Body of pancreas (tissue), 4 donors: ENCODE data around the gene TMEM183A. TPM values are rescaled to one million over a fixed set of nuclear protein-coding genes. Genes with fewer than 3 reads are reported as not detected.
A peak's percentile ranks its signal among the peaks of the same experiment; 100 is the strongest.

Source experiments
- ATAC-seq: fragments of 150-250 bp; one replicate; pipeline ENCODE4 v1.9.1; 2016
- DNase-seq, 4 donors: peaks; one replicate each; pipeline ENCODE4 v3.0.0-alpha.2; 2019
- H3K27ac ChIP-seq, 4 donors: fragments of 200-600 bp; sonication (generic); 1 replicate in 3 of 4; 2 replicates in 1 of 4; pipeline versions ENCODE4 v1.5.1 to v1.6.1; 2016 to 2019; ENCODE audit warnings: mild to moderate bottlenecking in 1 of 4, mixed read lengths in 1 of 4, moderate library complexity in 1 of 4
- H3K27me3 ChIP-seq, 2 donors: fragments of 200-600 bp; sonication (generic); one replicate each; pipeline ENCODE4 v1.6.0; 2016; ENCODE audit warnings: mild to moderate bottlenecking in 1 of 2
- H3K36me3 ChIP-seq, 2 donors: fragments of 200-600 bp; sonication (generic); replicated peaks in 1 of 2; 2 replicates each; pipeline ENCODE4 v1.5.1; 2016; ENCODE audit warnings: low read depth in 2 of 2; ENCODE audit not compliant: insufficient read depth in 1 of 2
- H3K4me1 ChIP-seq: fragments of 200-600 bp; sonication (generic); one replicate; pipeline ENCODE4 v1.6.0; 2016
- H3K4me3 ChIP-seq, 2 donors: fragments of 200-600 bp; sonication (generic); 1 replicate in 1 of 2; 2 replicates in 1 of 2; pipeline ENCODE4 v1.5.1; 2016 to 2019
- H3K9me3 ChIP-seq, 3 donors: fragments of 200-600 bp; sonication (generic); 1 replicate in 2 of 3; 2 replicates in 1 of 3; pipeline ENCODE4 v1.5.1; 2016
- POLR2A ChIP-seq, 3 donors: fragments of 450-650 bp; IDR thresholded peaks; one replicate each; pipeline ENCODE4 v1.6.1; 2016; ENCODE audit warnings: antibody characterized with exemption in 3 of 3, mild to moderate bottlenecking in 2 of 3
- WGBS, 2 donors: methylation state at CpG; one replicate each; pipeline ENCODE4 v1.1.5; 2017; 5-methylcytosine and 5-hydroxymethylcytosine counted together
- intact Hi-C: fragments of 100-400 bp; cut with DNase I; formaldehyde crosslinking; loops from one replicate; pipeline ENCODE4 v1.15.1; 2023
- total RNA-seq, 2 donors: library from RNA; depleted of rRNA; stranded (reverse); fragments of >200 nt; gene quantifications; one replicate each; pipeline ENCODE4 v1.1.0, GENCODE V29; 2016
- TF ChIP-seq, protein P1 (sequence below), 7 experiments: fragments of 450-650 bp in 4 of 7; fragments of 200-600 bp in 3 of 7; sonication (generic) in 3 of 7; IDR thresholded peaks; one replicate each; pipeline ENCODE4 v1.5.1; 2016 to 2019; ENCODE audit warnings: antibody characterized with exemption in 7 of 7

The TMEM183A gene
- total RNA-seq, 2 donors from 2014 or later: 47.7 to 86.7 TPM

DNA sequence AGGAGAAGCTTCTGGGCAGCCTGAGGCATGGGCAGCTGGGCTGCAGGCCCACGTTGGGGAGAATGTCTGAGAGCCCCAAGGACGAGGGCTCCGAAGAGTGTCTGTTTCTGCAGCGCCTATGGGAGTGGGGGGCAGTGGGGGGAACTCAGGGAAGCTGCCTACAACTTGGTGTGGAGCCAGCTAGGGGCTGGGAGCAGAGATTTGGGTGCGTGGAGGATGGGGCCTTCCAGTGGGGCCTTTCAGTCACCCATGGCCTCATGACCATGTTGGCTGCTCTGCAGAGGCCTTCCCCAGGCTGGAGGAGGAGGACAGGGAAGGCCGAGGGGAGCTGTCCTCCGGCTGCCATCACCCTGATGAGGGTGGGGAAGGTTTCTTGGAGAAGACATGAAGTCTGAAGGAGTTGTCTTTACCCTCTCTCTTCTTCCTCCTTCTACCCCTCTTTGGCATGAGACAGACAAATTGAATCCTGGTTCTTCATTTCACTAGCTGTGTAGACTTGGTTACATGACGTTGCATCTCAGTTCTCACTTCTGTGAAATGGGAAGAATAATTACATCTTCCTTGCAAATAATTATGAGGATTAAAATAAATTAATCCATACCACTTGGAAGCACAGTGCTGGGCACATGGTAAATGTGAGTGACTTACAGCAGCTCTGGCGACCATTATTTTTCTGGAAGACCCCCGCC, 27.4 kb downstream of the TMEM183A start:
- intact Hi-C loops: no loop called here
- peak in 1 of 4 donors; percentile 1 for DNase-seq
- H3K36me3 ChIP-seq: no peaks in the 10 kb centered on the region
- no peak overlapping the region for H3K27ac ChIP-seq
- H3K4me3 ChIP-seq: no peak overlapping the region
- no peak for TF ChIP-seq POLR2A (IDR thresholded peaks at IDR 0.05)
- TF ChIP-seq, protein P1, sequence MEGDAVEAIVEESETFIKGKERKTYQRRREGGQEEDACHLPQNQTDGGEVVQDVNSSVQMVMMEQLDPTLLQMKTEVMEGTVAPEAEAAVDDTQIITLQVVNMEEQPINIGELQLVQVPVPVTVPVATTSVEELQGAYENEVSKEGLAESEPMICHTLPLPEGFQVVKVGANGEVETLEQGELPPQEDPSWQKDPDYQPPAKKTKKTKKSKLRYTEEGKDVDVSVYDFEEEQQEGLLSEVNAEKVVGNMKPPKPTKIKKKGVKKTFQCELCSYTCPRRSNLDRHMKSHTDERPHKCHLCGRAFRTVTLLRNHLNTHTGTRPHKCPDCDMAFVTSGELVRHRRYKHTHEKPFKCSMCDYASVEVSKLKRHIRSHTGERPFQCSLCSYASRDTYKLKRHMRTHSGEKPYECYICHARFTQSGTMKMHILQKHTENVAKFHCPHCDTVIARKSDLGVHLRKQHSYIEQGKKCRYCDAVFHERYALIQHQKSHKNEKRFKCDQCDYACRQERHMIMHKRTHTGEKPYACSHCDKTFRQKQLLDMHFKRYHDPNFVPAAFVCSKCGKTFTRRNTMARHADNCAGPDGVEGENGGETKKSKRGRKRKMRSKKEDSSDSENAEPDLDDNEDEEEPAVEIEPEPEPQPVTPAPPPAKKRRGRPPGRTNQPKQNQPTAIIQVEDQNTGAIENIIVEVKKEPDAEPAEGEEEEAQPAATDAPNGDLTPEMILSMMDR (IDR thresholded peaks at IDR 0.05): no peak
- H3K27me3 ChIP-seq: no peaks in the 10 kb centered on the region
- H3K4me1 ChIP-seq: no peaks in the 10 kb centered on the region
- WGBS, 2 donors: 55 to 70% methylated on average over 8 to 10 of the region's 10 CpGs
- no peak for ATAC-seq
- H3K9me3 ChIP-seq: no peaks in the 10 kb centered on the region

DNA sequence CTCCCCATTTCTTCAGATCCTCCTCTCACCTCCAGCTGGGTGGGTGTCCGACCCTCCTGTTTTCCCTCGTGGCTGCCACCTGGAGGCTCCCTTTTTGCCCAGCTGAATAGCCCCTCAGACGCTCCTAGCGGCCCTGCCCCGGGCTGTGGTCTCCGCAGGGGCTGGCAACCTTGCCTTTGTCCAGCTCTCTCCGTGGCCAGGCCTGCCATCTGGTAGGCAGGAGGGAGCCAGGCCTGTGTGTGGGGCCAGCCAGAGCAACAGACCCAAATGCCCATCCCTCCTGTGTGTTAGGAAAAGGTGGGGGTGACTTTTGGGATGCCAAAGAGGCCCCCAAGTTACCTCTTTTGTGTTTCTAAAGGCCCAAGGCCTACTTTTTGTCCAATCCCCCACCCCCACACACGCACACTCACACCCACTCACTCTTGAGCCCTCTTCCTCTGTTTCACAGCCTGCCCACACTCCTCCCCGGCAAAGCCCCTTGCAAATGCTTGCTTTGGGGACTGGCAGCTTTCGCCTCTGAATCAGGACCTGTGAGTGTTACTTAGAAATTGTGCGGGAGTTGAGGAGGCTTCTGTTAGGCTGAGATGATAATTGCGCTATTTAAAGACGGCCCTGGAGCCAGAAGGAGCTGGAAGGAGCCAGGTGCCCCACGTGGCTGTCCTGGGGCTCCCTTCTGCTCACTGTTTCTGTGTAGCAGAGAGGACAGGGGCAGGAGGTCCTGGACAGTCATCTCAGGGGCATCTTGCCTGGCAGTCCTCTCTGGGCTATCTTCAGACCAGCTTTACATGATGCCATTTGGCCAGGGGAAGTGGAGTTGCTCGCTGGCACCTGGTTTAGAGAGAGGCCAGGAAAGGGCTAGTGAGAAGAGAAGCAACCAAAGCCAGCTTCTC, 28.2 kb downstream of the TMEM183A start:
- DNase-seq: peak in 1 of 4 donors; percentile 5
- intact Hi-C loops: no loop called here
- 73 to 77% methylated on average over 12 to 15 of the region's 15 CpGs for WGBS, 2 donors

DNA sequence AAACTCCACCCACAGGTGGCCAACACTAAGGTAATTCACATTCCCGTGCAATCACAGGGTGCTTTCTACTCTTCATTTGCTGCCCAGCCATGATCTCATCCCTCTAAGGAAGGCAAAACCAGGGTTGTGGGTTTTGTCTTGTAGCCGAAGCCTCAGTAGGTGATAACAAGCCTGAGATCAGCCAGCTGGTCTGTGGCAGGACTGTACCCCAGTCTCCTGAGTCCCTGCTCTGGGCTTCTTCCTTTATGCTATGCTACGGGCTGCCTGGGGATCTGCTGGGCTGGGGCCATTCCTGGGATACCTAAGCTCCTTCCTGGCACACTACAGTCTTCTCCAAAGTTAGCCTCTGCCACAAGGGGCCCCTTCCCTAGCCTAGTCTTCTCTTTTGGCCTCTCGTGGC, 29.0 kb downstream of the TMEM183A start:
- DNase-seq: no peak
- TF ChIP-seq POLR2A (IDR thresholded peaks at IDR 0.05): no peak
- TF ChIP-seq, protein P1 (IDR thresholded peaks at IDR 0.05): no peak
- Histone ChIP-seq H3K36me3 (no peaks in the 10 kb centered on the region), H3K9me3 (no peaks in the 10 kb centered on the region), H3K27ac (no peak overlapping the region), H3K27me3 (no peaks in the 10 kb centered on the region), H3K4me3 (no peak overlapping the region), H3K4me1 (no peaks in the 10 kb centered on the region)
- ATAC-seq: no peak
- 54 to 56% methylated on average over 4 of the region's 4 CpGs for WGBS, 2 donors
- intact Hi-C loops: no loop called here

More for the DNA sequence above, 28.2 kb downstream of the TMEM183A start:
- no peaks in the 10 kb centered on the region for H3K9me3 ChIP-seq
- no peak overlapping the region for H3K27ac ChIP-seq
- no peak for ATAC-seq
- no peaks in the 10 kb centered on the region for H3K27me3 ChIP-seq
- H3K4me3 ChIP-seq: no peak overlapping the region
- no peaks in the 10 kb centered on the region for H3K4me1 ChIP-seq
- H3K36me3 ChIP-seq: no peaks in the 10 kb centered on the region
- no peak for TF ChIP-seq POLR2A (IDR thresholded peaks at IDR 0.05)
- TF ChIP-seq, protein P1 (IDR thresholded peaks at IDR 0.05): no peak

DNA sequence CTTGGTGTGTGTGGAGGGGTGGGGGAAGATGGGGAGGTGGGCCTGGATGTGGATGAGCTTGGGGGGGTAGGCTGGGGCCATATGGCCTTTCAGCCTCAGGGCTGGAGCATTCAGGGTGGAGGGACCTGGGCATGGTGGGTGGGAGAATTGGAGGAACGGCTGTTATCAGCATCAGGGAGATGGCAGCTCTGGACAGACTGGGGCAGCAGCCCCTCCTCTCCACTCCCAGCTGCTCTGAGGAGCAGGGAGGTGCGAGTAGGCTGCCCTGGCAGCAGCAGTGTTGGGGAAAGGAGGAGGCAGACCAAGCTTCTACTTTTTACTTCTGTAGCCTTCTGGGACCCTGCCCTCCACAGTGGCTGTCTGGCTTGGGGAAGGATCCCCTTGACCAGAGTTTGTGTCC, 29.4 kb downstream of the TMEM183A start:
- Histone ChIP-seq H3K27me3 (no peaks in the 10 kb centered on the region), H3K4me3 (no peak overlapping the region), H3K36me3 (no peaks in the 10 kb centered on the region), H3K4me1 (no peaks in the 10 kb centered on the region), H3K9me3 (no peaks in the 10 kb centered on the region), H3K27ac (no peak overlapping the region)
- 58 to 67% methylated on average over 2 of the region's 2 CpGs for WGBS, 2 donors
- DNase-seq (no peak), ATAC-seq (no peak)
- no peak for TF ChIP-seq POLR2A (IDR thresholded peaks at IDR 0.05)
- TF ChIP-seq, protein P1 (IDR thresholded peaks at IDR 0.05): no peak
- intact Hi-C loops: no loop called here
